HL-60 (cell line): Measurements from ENCODE around the gene BCAS3.

ENCODE experiments used
- GABPA ChIP-seq: IDR thresholded peaks from 2 replicates; pipeline ENCODE4 v1.6.1; 2012; ENCODE audit warnings: low read depth
- TF ChIP-seq, protein P1 (sequence below): IDR thresholded peaks from one replicate; pipeline ENCODE4 v1.5.1; 2011; ENCODE audit warnings: low read length, control low read depth, inconsistent platforms; ENCODE audit not compliant: insufficient read depth

GRCh38 chr17:61408151-61409041 is 730.7 kb downstream of the BCAS3 start:
- TF ChIP-seq, protein P1, sequence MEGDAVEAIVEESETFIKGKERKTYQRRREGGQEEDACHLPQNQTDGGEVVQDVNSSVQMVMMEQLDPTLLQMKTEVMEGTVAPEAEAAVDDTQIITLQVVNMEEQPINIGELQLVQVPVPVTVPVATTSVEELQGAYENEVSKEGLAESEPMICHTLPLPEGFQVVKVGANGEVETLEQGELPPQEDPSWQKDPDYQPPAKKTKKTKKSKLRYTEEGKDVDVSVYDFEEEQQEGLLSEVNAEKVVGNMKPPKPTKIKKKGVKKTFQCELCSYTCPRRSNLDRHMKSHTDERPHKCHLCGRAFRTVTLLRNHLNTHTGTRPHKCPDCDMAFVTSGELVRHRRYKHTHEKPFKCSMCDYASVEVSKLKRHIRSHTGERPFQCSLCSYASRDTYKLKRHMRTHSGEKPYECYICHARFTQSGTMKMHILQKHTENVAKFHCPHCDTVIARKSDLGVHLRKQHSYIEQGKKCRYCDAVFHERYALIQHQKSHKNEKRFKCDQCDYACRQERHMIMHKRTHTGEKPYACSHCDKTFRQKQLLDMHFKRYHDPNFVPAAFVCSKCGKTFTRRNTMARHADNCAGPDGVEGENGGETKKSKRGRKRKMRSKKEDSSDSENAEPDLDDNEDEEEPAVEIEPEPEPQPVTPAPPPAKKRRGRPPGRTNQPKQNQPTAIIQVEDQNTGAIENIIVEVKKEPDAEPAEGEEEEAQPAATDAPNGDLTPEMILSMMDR: no peak
- TF ChIP-seq GABPA: no peak
